Stimulated activated memory B cell treated with anti-CD40 and anti-IgM and Interleukin-4, amounts not matched to agents 10 μg/mL and 1 μg/mL and 100 μg/mL, for 72 hours (primary cell): ENCODE results near the gene EXO5.
"Not testable (repeated sequence)": the region's sequence is repeated elsewhere in the genome, so short reads cannot be mapped to it uniquely, and the experiment has no call there.

Source experiments
- ATAC-seq: fragments of 150-1000 bp; cut with Tn5 transposase; 2 replicates; pipeline ENCODE4 v1.10.0; 2021
- H3K27ac Mint-ChIP-seq: one replicate; pipeline ENCODE4 v1.8.0; 2022; ENCODE audit warnings: mild to moderate bottlenecking, mixed read lengths
- H3K27me3 Mint-ChIP-seq: one replicate; pipeline ENCODE4 v1.8.0; 2022; ENCODE audit warnings: mixed read lengths
- H3K36me3 Mint-ChIP-seq: one replicate; pipeline ENCODE4 v1.8.0; 2022; ENCODE audit warnings: mixed read lengths
- H3K4me1 Mint-ChIP-seq: one replicate; pipeline ENCODE4 v1.8.0; 2022; ENCODE audit warnings: mixed read lengths
- H3K4me3 Mint-ChIP-seq: one replicate; pipeline ENCODE4 v1.8.0; 2022; ENCODE audit warnings: mild to moderate bottlenecking, moderate library complexity, mixed read lengths
- H3K9me3 Mint-ChIP-seq: one replicate; pipeline ENCODE4 v1.8.0; 2022; ENCODE audit warnings: mixed read lengths

The EXO5 gene

GRCh38 chr1:40531381-40532061 lies 23.0 kb downstream of the EXO5 start, which contains the start of gene ZNF684:
ZNF684 (plus strand) TSS chr1:40531637; CDS start chr1:40533167, 1,530 bp downstream.
- Mint-ChIP-seq H3K9me3 (peaks cover 6% of the 10 kb centered on the region), H3K4me3 (peak within 1 kb of the TSS; percentile 95), H3K27ac (peak within 1 kb of the TSS; percentile 84), H3K36me3 (peaks cover 7% of the 10 kb centered on the region), H3K27me3 (no peaks in the 10 kb centered on the region), H3K4me1 (peaks cover 27% of the 10 kb centered on the region)
- ATAC-seq: peak; percentile 99

- H3K36me3 Mint-ChIP-seq: peaks cover 7% of the 10 kb centered on the region
- H3K4me1 Mint-ChIP-seq: peaks cover 27% of the 10 kb centered on the region
- H3K27me3 Mint-ChIP-seq: no peaks in the 10 kb centered on the region
- H3K9me3 Mint-ChIP-seq: peaks cover 6% of the 10 kb centered on the region
- ATAC-seq: no peak
- peak overlapping the region; percentile 95 for H3K4me3 Mint-ChIP-seq
- peak overlapping the region; percentile 84 for H3K27ac Mint-ChIP-seq
These were observed 23.5 kb downstream of the EXO5 start for GRCh38 chr1:40532062-40532389.

- peaks cover 6% of the 10 kb centered on the region for H3K9me3 Mint-ChIP-seq
These were observed 24.4 kb downstream of the EXO5 start for GRCh38 chr1:40532844-40533424.

GRCh38 chr1:40534589-40534988 lies 26.0 kb downstream of the EXO5 start:
- H3K27me3 Mint-ChIP-seq: no peaks in the 10 kb centered on the region
- no peak overlapping the region for H3K4me3 Mint-ChIP-seq
- no peak overlapping the region for H3K27ac Mint-ChIP-seq
- peaks cover 27% of the 10 kb centered on the region for H3K4me1 Mint-ChIP-seq
- ATAC-seq: no peak
- H3K9me3 Mint-ChIP-seq: peaks cover 6% of the 10 kb centered on the region
- H3K36me3 Mint-ChIP-seq: peaks cover 13% of the 10 kb centered on the region

More at GRCh38 chr1:40532844-40533424, 24.4 kb downstream of the EXO5 start:
- peaks cover 12% of the 10 kb centered on the region for H3K36me3 Mint-ChIP-seq
- H3K27ac Mint-ChIP-seq: no peak overlapping the region
- ATAC-seq: peak; percentile 55
- H3K27me3 Mint-ChIP-seq: no peaks in the 10 kb centered on the region
- H3K4me1 Mint-ChIP-seq: peaks cover 27% of the 10 kb centered on the region
- H3K4me3 Mint-ChIP-seq: peak overlapping the region; percentile 39

GRCh38 chr1:40535732-40536131 lies 27.2 kb downstream of the EXO5 start:
- Mint-ChIP-seq H3K4me1 (peaks cover 24% of the 10 kb centered on the region), H3K36me3 (peaks cover 21% of the 10 kb centered on the region), H3K9me3 (peaks cover 3% of the 10 kb centered on the region), H3K27ac (no peak overlapping the region), H3K4me3 (no peak overlapping the region), H3K27me3 (no peaks in the 10 kb centered on the region)
- ATAC-seq: no peak

GRCh38 chr1:40539338-40539737 lies 30.8 kb downstream of the EXO5 start:
- Mint-ChIP-seq H3K27me3 (no peaks in the 10 kb centered on the region), H3K9me3 (peaks cover 3% of the 10 kb centered on the region), H3K4me1 (no peaks in the 10 kb centered on the region), H3K27ac (no peak overlapping the region), H3K4me3 (no peak overlapping the region), H3K36me3 (peaks cover 55% of the 10 kb centered on the region)
- no peak for ATAC-seq

- Mint-ChIP-seq H3K4me1 (no peaks in the 10 kb centered on the region), H3K27me3 (no peaks in the 10 kb centered on the region), H3K27ac (no peak overlapping the region), H3K4me3 (no peak overlapping the region), H3K9me3 (peaks cover 14% of the 10 kb centered on the region), H3K36me3 (peaks cover 65% of the 10 kb centered on the region)
- no peak for ATAC-seq
These were observed 38.4 kb downstream of the EXO5 start for GRCh38 chr1:40546957-40547356.

GRCh38 chr1:40553017-40553416 lies 44.5 kb downstream of the EXO5 start:
- ATAC-seq: no peak
- Mint-ChIP-seq H3K27ac (no peak overlapping the region), H3K27me3 (no peaks in the 10 kb centered on the region), H3K9me3 (no peaks in the 10 kb centered on the region), H3K4me3 (no peak overlapping the region), H3K36me3 (peaks cover 11% of the 10 kb centered on the region), H3K4me1 (no peaks in the 10 kb centered on the region)

- not testable (repeated sequence) for H3K36me3 Mint-ChIP-seq, H3K27me3 Mint-ChIP-seq, H3K27ac Mint-ChIP-seq, H3K4me3 Mint-ChIP-seq, H3K4me1 Mint-ChIP-seq, H3K9me3 Mint-ChIP-seq, ATAC-seq
These were observed 46.2 kb downstream of the EXO5 start for GRCh38 chr1:40554807-40555206.

GRCh38 chr1:40556121-40556520 lies 47.6 kb downstream of the EXO5 start:
- H3K36me3 Mint-ChIP-seq: no peaks in the 10 kb centered on the region
- no peak overlapping the region for H3K27ac Mint-ChIP-seq
- no peaks in the 10 kb centered on the region for H3K27me3 Mint-ChIP-seq
- no peak for ATAC-seq
- H3K4me3 Mint-ChIP-seq: no peak overlapping the region
- no peaks in the 10 kb centered on the region for H3K9me3 Mint-ChIP-seq
- no peaks in the 10 kb centered on the region for H3K4me1 Mint-ChIP-seq

- H3K27me3 Mint-ChIP-seq, H3K4me1 Mint-ChIP-seq, H3K27ac Mint-ChIP-seq, ATAC-seq, H3K36me3 Mint-ChIP-seq, H3K4me3 Mint-ChIP-seq, H3K9me3 Mint-ChIP-seq: not testable (repeated sequence)
These were observed 49.7 kb downstream of the EXO5 start for GRCh38 chr1:40558241-40558640.

GRCh38 chr1:40562185-40562584 lies 53.6 kb downstream of the EXO5 start:
- no peak overlapping the region for H3K27ac Mint-ChIP-seq

GRCh38 chr1:40563266-40563665 lies 54.7 kb downstream of the EXO5 start:
- ATAC-seq: no peak

More at GRCh38 chr1:40562185-40562584, 53.6 kb downstream of the EXO5 start:
- Mint-ChIP-seq H3K4me1 (no peaks in the 10 kb centered on the region), H3K27me3 (peaks cover 24% of the 10 kb centered on the region), H3K9me3 (peaks cover 3% of the 10 kb centered on the region), H3K4me3 (no peak overlapping the region), H3K36me3 (no peaks in the 10 kb centered on the region)
- ATAC-seq: no peak

GRCh38 chr1:40564506-40564905 lies 55.9 kb downstream of the EXO5 start:
- Mint-ChIP-seq H3K27me3 (peaks cover 24% of the 10 kb centered on the region), H3K4me1 (no peaks in the 10 kb centered on the region)
- ATAC-seq: no peak

More at GRCh38 chr1:40563266-40563665, 54.7 kb downstream of the EXO5 start:
- H3K4me1 Mint-ChIP-seq: no peaks in the 10 kb centered on the region
- no peak overlapping the region for H3K27ac Mint-ChIP-seq
- no peaks in the 10 kb centered on the region for H3K36me3 Mint-ChIP-seq
- H3K9me3 Mint-ChIP-seq: peaks cover 3% of the 10 kb centered on the region
- peaks cover 24% of the 10 kb centered on the region for H3K27me3 Mint-ChIP-seq
- H3K4me3 Mint-ChIP-seq: no peak overlapping the region

GRCh38 chr1:40564913-40565312 lies 56.3 kb downstream of the EXO5 start:
- no peak for ATAC-seq
- Mint-ChIP-seq H3K27me3 (peaks cover 24% of the 10 kb centered on the region), H3K4me3 (no peak overlapping the region), H3K4me1 (no peaks in the 10 kb centered on the region), H3K36me3 (no peaks in the 10 kb centered on the region), H3K9me3 (peaks cover 3% of the 10 kb centered on the region), H3K27ac (no peak overlapping the region)

More at GRCh38 chr1:40564506-40564905, 55.9 kb downstream of the EXO5 start:
- no peak overlapping the region for H3K27ac Mint-ChIP-seq
- H3K9me3 Mint-ChIP-seq: peaks cover 3% of the 10 kb centered on the region
- no peaks in the 10 kb centered on the region for H3K36me3 Mint-ChIP-seq
- H3K4me3 Mint-ChIP-seq: no peak overlapping the region
